Gastroesophageal sphincter (tissue), 4 donors: ENCODE results near the gene CACNA1C. TPM values are rescaled to one million over a fixed set of nuclear protein-coding genes. Genes with fewer than 3 reads are reported as not detected.

ENCODE experiments used
- ATAC-seq: fragments of 150-250 bp; one replicate; pipeline ENCODE4 v1.9.1; 2016; ENCODE audit warnings: mild to moderate bottlenecking, moderate library complexity
- H3K27ac ChIP-seq, 4 donors: fragments of 200-600 bp; sonication (generic) in 3 of 4; 1 replicate in 3 of 4; 2 replicates in 1 of 4; pipeline ENCODE4 v1.5.1; 2016 to 2019
- H3K27me3 ChIP-seq: fragments of 200-600 bp; sonication (generic); one replicate; pipeline ENCODE4 v1.5.1; 2019
- H3K36me3 ChIP-seq, 2 donors: fragments of 200-600 bp; sonication (generic); one replicate each; pipeline ENCODE4 v1.5.1; 2019; ENCODE audit warnings: control low read depth in 1 of 2
- H3K4me1 ChIP-seq, 3 donors: fragments of 200-600 bp; sonication (generic); 1 replicate in 2 of 3; 2 replicates in 1 of 3; pipeline ENCODE4 v1.5.1; 2016 to 2019; ENCODE audit warnings: control low read depth in 2 of 3
- H3K4me3 ChIP-seq, 2 donors: fragments of 200-600 bp; sonication (generic); one replicate each; pipeline ENCODE4 v1.5.1; 2019; ENCODE audit warnings: mild to moderate bottlenecking in 1 of 2, moderate library complexity in 1 of 2
- H3K9me3 ChIP-seq, 3 donors: fragments of 200-600 bp; sonication (generic); one replicate each; pipeline ENCODE4 v1.5.1; 2017 to 2019; ENCODE audit warnings: control low read depth in 2 of 3
- EP300 ChIP-seq: sonication (generic); formaldehyde crosslinking; IDR thresholded peaks from one replicate; pipeline ENCODE4 v1.6.1; 2017; ENCODE audit warnings: antibody characterized with exemption, mild to moderate bottlenecking
- POLR2A ChIP-seq, 2 donors: fragments of 450-650 bp; IDR thresholded peaks; one replicate each; pipeline ENCODE4 v1.6.1; 2017; ENCODE audit warnings: antibody characterized with exemption in 2 of 2, mild to moderate bottlenecking in 2 of 2, moderate library complexity in 1 of 2
- POLR2AphosphoS5 ChIP-seq: sonication (generic); formaldehyde crosslinking; IDR thresholded peaks from one replicate; pipeline ENCODE4 v1.6.1; 2017; ENCODE audit warnings: antibody characterized with exemption
- WGBS, 2 donors: methylation state at CpG; one replicate each; pipeline ENCODE4 v1.1.5; 2018; ENCODE audit warnings: low coverage in 1 of 2; 5-methylcytosine and 5-hydroxymethylcytosine counted together
- total RNA-seq, 4 donors: library from RNA; depleted of rRNA; stranded (reverse); fragments of >200 nt; gene quantifications; one replicate each; pipeline ENCODE4 v1.1.0, GENCODE V29; 2016
- TF ChIP-seq, protein P1 (sequence below), 4 experiments: fragments of 200-600 bp in 2 of 4; fragments of 450-650 bp in 2 of 4; sonication (generic) in 1 of 4; IDR thresholded peaks; one replicate each; pipeline ENCODE4 v1.5.1; 2017 to 2019; ENCODE audit warnings: antibody characterized with exemption in 4 of 4, mild to moderate bottlenecking in 2 of 4, moderate library complexity in 2 of 4

CACNA1C gene
- total RNA-seq, 4 donors from 2014 or later = 22.9 to 96.2 (median 41.4) TPM

DNA sequence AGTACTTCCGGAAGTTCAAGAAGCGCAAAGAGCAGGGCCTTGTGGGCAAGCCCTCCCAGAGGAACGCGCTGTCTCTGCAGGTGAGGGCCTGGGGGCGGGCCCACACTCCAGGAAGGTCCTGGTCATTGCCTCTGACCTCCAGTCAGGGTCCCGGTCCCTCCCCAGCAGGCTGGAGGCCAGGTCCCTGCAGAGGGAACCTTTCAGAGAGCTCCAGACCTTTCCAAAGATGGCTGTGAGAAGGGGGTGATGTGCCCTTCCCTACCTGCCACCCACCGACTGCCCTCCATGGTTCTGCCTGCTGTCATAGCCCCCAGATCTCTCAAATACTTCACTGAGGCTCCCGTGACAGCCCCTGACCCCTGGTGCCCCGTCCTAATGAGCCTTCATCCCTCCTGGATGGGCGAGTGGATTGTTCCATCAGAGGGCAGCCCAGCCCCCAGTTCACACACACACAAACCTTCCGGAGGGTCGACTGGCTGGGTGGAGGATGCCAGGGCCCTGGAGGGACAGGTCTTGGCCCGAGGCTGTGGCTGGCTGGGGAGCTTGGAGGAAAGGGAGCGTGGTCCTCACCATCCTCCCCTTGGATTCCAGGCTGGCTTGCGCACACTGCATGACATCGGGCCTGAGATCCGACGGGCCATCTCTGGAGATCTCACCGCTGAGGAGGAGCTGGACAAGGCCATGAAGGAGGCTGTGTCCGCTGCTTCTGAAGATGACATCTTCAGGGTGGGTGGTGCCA is 624.5 kb downstream of the CACNA1C start:
- Histone ChIP-seq H3K36me3 (peaks cover 0 to 98% of the 10 kb centered on the region in 2 donors), H3K27me3 (no peaks in the 10 kb centered on the region), H3K4me1 (no peaks in the 10 kb centered on the region), H3K9me3 (no peaks in the 10 kb centered on the region), H3K27ac (no peak overlapping the region), H3K4me3 (no peak overlapping the region)
- TF ChIP-seq, protein P1, sequence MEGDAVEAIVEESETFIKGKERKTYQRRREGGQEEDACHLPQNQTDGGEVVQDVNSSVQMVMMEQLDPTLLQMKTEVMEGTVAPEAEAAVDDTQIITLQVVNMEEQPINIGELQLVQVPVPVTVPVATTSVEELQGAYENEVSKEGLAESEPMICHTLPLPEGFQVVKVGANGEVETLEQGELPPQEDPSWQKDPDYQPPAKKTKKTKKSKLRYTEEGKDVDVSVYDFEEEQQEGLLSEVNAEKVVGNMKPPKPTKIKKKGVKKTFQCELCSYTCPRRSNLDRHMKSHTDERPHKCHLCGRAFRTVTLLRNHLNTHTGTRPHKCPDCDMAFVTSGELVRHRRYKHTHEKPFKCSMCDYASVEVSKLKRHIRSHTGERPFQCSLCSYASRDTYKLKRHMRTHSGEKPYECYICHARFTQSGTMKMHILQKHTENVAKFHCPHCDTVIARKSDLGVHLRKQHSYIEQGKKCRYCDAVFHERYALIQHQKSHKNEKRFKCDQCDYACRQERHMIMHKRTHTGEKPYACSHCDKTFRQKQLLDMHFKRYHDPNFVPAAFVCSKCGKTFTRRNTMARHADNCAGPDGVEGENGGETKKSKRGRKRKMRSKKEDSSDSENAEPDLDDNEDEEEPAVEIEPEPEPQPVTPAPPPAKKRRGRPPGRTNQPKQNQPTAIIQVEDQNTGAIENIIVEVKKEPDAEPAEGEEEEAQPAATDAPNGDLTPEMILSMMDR (IDR thresholded peaks at IDR 0.05) = no peak
- TF ChIP-seq POLR2A (IDR thresholded peaks at IDR 0.05) (no peak), POLR2AphosphoS5 (no peak), EP300 (no peak)
- no peak for ATAC-seq
- 90 to 91% methylated on average over 2 to 4 of the region's 20 CpGs for WGBS, 2 donors

DNA sequence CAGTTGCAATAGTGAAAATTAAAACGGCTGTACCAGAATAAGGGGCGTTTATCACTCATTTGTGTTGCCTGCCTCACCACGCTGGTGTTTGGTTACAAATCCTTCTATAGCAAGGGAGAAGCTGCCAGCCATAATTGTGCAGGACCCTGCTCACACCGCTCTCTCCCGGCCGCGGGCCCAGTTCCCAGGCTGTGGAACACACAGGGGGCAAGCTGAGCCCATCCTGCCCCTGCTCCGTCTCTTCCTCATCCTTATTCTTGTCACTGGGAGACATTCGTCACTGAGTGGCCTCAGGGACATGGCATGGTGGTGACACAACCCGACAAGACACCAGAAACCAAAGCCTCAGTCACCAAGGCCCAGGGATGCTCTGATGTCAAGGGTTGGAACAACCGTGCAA is 625.6 kb downstream of the CACNA1C start:
- H3K27ac ChIP-seq = no peak overlapping the region
- no peaks in the 10 kb centered on the region for H3K9me3 ChIP-seq
- peaks cover 0 to 6% (median 0%) of the 10 kb centered on the region in 3 donors for H3K4me1 ChIP-seq
- 0 to 68% methylated on average over 1 to 7 of the region's 11 CpGs for WGBS, 2 donors
- no peak overlapping the region for H3K4me3 ChIP-seq
- peaks cover 0 to 97% of the 10 kb centered on the region in 2 donors for H3K36me3 ChIP-seq
- no peak for ATAC-seq
- TF ChIP-seq POLR2A (IDR thresholded peaks at IDR 0.05) (no peak), EP300 (no peak), POLR2AphosphoS5 (no peak)
- TF ChIP-seq, protein P1 (IDR thresholded peaks at IDR 0.05) = no peak
- H3K27me3 ChIP-seq = no peaks in the 10 kb centered on the region

DNA sequence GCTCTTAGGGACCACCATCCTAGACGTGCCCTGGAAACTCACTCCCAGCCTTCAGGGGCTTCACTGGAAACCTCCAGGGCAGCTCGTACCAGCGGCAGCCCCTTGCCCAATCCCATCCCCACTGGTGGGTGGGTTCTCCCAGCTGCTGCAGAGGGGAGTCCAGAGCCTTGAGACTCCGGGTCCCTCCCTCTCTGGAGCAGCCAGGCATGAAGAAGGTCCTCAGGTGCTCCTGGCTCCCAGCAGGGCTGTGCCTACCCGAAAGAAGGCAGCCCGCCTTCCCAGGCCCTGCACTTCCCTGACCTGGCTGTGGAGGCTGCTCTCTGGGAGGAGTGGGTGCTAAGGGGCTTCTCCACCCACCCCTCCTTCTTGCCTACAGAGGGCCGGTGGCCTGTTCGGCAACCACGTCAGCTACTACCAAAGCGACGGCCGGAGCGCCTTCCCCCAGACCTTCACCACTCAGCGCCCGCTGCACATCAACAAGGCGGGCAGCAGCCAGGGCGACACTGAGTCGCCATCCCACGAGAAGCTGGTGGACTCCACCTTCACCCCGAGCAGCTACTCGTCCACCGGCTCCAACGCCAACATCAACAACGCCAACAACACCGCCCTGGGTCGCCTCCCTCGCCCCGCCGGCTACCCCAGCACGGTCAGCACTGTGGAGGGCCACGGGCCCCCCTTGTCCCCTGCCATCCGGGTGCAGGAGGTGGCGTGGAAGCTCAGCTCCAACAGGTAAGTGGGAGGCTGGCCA is 626.5 kb downstream of the CACNA1C start:
- TF ChIP-seq POLR2A (IDR thresholded peaks at IDR 0.05) (no peak), EP300 (no peak), POLR2AphosphoS5 (no peak)
- TF ChIP-seq, protein P1 (IDR thresholded peaks at IDR 0.05) = no peak
- ATAC-seq = no peak
- WGBS, 2 donors = 80% methylated on average over 1 of the region's 33 CpGs; no CpG with 5 or more reads in 1 of the 2 donors
- Histone ChIP-seq H3K27me3 (no peaks in the 10 kb centered on the region), H3K4me3 (no peak overlapping the region), H3K9me3 (no peaks in the 10 kb centered on the region), H3K27ac (no peak overlapping the region), H3K4me1 (peaks cover 0 to 11% (median 0%) of the 10 kb centered on the region in 3 donors), H3K36me3 (peaks cover 0 to 97% of the 10 kb centered on the region in 2 donors)

DNA sequence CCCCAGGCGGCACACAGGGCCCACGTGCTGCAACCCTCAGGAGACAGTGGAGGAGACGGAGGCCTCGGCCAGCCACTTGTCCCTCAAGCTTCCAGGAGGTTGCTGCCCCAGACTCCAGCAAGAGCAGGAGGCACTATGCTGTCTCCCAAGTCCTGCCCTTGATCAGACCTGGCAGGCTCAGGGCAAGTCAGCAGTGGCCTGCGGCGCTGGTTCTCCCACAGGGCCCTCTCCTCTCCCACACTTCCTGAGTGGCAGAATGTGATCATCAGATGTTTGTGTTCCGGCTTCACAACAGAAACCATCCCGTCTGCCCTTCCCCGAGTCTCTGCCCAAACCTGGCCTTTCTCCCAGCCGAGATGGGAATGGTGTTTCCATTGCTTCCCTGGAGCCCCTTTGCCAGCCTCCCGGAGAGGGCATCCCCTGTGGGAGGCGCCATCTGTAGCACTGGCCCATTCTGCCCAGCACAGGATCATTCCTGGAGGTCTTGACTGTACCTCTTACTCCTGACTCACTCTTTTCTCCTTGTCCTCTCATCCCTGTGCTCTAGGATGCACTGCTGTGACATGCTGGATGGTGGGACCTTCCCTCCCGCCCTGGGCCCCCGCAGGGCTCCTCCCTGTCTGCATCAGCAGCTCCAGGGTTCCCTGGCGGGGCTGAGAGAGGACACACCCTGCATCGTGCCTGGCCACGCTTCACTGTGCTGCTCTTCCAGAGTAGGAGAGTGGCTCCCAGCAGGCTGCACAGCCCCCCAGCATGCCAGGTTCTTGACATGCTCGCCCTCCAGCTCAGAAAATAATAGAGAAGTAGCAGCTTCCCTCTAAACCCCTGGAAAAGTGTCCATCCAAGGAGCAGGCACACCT is 627.3 kb downstream of the CACNA1C start:
- Histone ChIP-seq H3K4me3 (no peak overlapping the region), H3K4me1 (peaks cover 0 to 11% (median 0%) of the 10 kb centered on the region in 3 donors), H3K36me3 (peaks cover 0 to 96% of the 10 kb centered on the region in 2 donors), H3K27me3 (no peaks in the 10 kb centered on the region), H3K9me3 (no peaks in the 10 kb centered on the region), H3K27ac (no peak overlapping the region)
- no CpG with 5 or more reads among the region's 18 CpGs for WGBS, 2 donors
- ATAC-seq = no peak
- TF ChIP-seq EP300 (no peak), POLR2A (IDR thresholded peaks at IDR 0.05) (no peak), POLR2AphosphoS5 (no peak)
- TF ChIP-seq, protein P1 (IDR thresholded peaks at IDR 0.05) = no peak
